Astrocyte (in vitro differentiated cells and primary cell): Measurements from ENCODE around the gene ZFHX3.

Experiments
- EZH2 ChIP-seq: IDR thresholded peaks from 2 replicates; pipeline ENCODE4 v1.6.1; 2012; ENCODE audit warnings: mild to moderate bottlenecking, low read length, inconsistent platforms; ENCODE audit not compliant: insufficient read depth
- TF ChIP-seq, protein P1 (sequence below): IDR thresholded peaks from 2 replicates; pipeline ENCODE4 v1.5.1; 2011; ENCODE audit warnings: low read depth, mild to moderate bottlenecking, inconsistent platforms, low read length, moderate library complexity; ENCODE audit not compliant: insufficient read depth

- TF ChIP-seq, protein P1, sequence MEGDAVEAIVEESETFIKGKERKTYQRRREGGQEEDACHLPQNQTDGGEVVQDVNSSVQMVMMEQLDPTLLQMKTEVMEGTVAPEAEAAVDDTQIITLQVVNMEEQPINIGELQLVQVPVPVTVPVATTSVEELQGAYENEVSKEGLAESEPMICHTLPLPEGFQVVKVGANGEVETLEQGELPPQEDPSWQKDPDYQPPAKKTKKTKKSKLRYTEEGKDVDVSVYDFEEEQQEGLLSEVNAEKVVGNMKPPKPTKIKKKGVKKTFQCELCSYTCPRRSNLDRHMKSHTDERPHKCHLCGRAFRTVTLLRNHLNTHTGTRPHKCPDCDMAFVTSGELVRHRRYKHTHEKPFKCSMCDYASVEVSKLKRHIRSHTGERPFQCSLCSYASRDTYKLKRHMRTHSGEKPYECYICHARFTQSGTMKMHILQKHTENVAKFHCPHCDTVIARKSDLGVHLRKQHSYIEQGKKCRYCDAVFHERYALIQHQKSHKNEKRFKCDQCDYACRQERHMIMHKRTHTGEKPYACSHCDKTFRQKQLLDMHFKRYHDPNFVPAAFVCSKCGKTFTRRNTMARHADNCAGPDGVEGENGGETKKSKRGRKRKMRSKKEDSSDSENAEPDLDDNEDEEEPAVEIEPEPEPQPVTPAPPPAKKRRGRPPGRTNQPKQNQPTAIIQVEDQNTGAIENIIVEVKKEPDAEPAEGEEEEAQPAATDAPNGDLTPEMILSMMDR = no peak
- no peak for TF ChIP-seq EZH2
These were observed 58.1 kb downstream of the ZFHX3 start for GRCh38 chr16:72989579-72990551.
